ENCODE measurements around the gene C6orf132. TPM values are rescaled to one million over a fixed set of nuclear protein-coding genes. Genes with fewer than 3 reads are reported as not detected.

The C6orf132 gene
- total and polyA plus RNA-seq, 2 of the 8 experiments (the other 6 are each of a cell fraction or from before 2014, with no cell fraction given) = 31.5 to 64.0 TPM

GRCh38 chr6:42136508-42137193, 5.8 kb downstream of the C6orf132 start (continued):
- TF ChIP-seq, protein P1, sequence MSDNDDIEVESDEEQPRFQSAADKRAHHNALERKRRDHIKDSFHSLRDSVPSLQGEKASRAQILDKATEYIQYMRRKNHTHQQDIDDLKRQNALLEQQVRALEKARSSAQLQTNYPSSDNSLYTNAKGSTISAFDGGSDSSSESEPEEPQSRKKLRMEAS (IDR thresholded peaks at IDR 0.05) = 0 out of 2 replicates have a peak, but pooled peaks have one; percentile 27

Measured in H1 (cell line).